GM19324 (cell line): ENCODE results near the gene SH3RF2.
"Not testable (repeated sequence)": the region's sequence is repeated elsewhere in the genome, so short reads cannot be mapped to it uniquely, and the experiment has no call there.

Experiments used
- ATAC-seq: cut with Tn5 transposase; IDR thresholded peaks from one replicate; pipeline ENCODE4 v1.9.1; 2021; ENCODE audit warnings: mild to moderate bottlenecking, moderate library complexity; ENCODE audit not compliant: unreplicated experiment, low FRiP score

Gene SH3RF2

DNA sequence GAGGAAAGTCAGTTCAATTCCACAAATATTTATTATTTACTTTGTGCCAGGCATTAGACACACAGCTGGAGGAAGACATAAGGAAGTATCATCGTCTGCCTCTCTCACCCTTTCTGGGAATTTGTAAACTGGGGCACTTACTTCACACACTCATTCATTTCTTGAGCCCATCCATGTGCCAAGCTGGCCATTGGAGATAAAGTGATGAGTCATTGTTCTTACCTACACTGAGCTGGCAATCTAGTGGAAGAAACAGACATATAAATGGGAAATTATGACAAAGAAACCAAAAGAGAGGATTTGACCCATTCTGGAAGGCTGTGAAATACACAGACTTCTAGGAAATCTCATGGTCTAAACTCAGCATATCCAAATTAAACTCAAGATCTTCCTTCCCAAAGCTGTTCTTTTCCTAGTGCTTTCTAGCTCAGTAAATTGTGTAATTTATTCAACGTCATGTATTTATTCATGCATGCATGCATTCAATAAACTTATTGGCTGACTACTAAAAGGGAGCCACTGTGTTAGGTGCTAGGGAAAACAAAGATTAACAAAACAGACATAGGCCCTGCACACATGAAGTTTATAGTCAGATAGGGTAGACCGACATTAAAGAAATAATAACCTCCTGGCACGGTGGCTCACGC is 65.3 kb downstream of the SH3RF2 start:
- no peak for ATAC-seq

DNA sequence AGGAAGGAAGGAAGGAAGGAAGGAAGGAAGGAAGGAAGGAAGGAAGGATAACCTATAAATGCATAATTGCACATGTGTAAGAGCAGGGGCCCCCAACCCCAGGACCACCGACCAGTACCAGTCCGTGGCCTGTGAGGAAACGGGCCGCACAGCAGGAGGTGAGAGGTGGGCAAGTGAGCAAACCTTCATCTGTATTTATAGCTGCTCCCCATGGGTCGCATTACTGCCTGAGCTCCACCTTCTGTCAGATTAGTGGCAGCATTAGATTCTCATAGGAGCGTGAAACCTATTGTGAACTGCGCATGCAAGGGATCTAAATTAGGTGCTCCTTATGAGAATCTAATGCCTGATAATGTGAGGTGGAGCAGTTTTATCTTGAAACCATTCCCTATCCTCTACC is 66.1 kb downstream of the SH3RF2 start:
- ATAC-seq = no peak

DNA sequence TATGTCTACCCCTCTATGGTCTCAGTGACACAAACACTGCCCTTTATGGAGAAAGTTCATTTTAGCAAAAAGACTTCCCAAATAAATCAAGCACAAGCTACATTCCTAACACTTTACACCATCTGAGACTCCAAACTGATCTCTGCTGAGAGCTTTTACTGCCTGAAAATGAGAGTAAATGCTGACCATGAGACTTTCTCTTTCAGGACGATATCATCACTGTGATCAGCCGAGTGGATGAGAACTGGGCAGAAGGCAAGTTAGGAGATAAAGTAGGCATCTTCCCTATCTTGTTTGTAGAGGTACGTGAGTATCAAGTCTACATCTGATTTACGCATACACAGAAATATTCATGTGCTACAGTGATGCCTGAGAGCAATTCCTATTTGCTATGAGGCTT is 67.5 kb downstream of the SH3RF2 start:
- ATAC-seq = no peak

DNA sequence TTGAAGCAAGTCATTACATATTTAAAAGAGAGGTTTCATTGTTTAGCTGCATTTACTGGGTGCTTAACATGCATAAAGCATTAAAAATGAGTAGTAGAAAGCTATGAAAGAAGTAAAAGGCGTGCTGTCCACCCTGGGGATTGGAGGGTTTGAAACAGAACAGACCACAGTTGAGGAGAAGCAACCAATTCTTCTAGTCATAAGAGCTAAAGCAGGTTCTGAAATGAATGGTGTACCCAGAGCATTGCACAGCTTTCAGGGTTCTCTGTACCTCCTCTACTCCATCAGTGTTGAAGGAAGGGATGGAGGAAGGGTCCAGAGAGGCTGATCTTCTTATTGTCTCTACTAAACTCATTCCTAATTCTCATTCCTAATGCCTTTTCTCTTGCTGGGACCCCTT is 68.9 kb downstream of the SH3RF2 start:
- ATAC-seq = no peak

DNA sequence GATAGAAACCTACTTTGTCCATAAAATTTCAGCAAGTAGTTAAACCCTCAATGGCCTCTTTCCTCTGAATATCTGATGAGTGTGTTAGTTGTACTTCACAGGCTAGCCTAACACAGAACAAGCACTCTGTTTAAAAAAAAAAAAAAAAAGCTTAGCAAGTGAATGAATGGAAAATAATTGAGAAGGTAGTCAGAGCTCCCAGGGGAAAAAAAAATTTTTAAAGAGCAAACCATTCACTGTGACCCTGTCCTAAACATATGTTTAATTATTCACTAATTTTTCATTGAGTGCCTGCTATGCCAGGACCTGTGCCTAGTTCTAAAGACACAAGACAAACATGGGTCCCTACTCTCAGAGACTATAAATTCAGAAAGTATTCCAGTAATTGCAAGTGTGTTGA is 69.3 kb downstream of the SH3RF2 start:
- no peak for ATAC-seq

DNA sequence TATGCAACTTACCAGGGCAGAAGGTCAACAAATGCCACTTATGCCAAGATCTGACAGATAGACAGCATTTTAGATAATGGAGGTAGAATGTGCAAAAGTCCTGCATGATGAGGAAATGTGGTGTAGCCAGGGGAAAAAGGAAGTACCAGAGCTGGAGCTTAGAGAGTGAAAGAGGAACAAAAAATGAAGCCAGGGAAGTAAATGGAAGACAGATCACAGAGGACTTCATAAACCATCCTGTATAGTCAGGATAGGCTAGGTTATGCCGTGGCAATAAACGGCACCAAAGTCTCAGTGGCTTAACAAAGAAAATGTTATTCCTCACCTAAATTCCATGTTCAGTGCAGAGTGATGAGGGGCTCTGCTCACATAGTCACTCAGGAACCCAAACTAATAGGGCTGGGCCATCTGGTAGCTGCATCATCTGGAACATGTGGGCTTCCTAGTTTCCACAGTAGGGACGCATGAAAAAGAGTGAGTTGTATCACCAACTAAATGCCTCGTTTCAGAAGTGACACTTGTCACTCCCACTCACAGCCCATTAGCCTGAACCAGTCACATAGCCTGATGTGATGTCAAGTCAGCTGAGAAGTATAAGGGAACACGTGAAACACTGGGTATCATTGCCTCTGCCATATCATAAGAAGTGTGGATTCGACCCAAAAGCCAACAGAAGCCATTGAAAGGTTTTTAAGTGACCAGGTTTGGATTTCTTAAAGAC is 70.3 kb downstream of the SH3RF2 start:
- ATAC-seq = no peak

DNA sequence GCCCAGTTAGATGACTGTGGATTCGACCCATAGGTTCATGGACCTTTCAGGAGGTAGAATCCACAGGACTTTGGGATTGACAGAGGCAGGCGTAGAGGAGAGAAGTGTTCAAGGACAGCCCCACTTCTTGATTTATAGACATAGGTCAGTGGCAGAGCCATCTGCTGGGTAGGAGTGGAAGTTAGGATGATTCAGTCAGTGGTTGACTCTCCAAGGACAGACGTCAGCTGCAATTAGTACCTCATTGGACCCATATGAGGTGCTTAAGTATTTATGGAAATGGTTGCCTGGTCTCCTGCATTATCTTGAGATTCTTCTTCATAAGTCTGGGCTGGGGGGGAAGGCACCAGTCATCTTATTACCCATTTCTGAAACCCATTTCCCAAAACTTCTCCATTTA is 70.9 kb downstream of the SH3RF2 start:
- ATAC-seq = no peak

DNA sequence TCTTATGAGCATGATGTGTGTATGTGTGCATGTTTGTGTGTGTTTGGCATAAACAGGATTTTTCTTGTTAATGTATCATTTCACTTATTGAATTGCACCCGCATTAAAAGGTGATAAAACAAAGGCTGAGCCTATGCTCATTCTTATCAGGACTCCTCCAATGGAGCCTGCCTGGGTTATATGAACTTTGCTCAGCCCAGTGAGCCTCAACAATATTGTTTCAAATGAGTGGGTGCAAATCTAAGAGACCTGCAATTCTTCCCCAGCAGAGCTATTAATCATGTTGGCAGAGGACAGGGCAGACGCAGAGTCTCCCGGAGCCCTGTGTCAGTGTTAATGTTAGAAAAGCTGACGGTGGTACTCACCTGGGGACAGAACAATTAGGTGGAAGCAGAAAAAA is 71.6 kb downstream of the SH3RF2 start:
- ATAC-seq = no peak

DNA sequence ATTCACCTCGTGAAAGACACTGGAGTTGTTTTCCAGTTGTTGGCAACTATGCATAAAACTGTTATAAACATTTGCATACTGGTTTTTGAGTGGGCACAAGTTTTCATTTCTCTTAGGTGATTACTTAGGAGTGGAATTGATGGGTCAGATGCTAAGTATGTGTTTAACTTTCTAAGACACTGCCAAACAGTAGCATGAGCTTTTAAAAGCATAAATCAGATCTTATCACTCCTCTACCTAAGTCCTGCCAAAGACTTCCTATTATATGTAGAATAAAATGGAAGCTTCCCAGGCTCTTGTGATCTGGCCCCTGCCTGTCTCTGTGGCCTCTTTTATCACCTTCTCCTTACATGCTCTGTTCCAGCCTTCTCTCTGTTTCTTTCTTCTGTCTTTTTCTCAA is 72.6 kb downstream of the SH3RF2 start:
- no peak for ATAC-seq

DNA sequence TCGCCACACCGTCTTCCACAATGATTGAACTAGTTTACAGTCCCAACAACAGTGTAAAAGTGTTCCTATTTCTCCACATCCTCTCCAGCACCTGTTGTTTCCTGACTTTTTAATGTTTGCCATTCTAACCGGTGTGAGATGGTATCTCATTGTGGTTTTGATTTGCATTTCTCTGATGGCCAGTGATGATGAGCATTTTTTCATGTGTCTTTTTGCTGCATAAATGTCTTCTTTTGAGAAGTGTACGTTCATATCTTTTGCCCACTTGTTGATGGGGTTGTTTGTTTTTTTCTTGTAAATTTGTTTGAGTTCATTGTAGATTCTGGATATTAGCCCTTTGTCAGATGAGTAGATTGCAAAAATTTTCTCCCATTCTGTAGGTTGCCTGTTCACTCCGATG is 74.1 kb downstream of the SH3RF2 start:
- not testable (repeated sequence) for ATAC-seq

DNA sequence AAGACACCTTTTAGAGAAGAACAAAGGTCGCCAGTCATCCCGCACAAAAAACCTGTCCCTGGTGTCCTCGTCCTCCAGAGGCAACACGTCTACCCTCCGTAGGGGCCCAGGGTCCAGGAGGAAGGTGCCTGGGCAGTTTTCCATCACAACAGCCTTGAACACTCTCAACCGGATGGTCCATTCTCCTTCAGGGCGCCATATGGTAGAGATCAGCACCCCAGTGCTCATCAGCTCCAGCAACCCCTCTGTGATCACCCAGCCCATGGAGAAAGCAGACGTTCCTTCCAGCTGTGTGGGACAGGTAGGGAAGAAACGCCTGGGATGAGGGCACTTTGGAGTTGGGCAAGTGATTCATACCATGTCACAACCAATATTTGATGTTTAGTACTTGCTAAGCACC is 77.4 kb downstream of the SH3RF2 start:
- no peak for ATAC-seq

DNA sequence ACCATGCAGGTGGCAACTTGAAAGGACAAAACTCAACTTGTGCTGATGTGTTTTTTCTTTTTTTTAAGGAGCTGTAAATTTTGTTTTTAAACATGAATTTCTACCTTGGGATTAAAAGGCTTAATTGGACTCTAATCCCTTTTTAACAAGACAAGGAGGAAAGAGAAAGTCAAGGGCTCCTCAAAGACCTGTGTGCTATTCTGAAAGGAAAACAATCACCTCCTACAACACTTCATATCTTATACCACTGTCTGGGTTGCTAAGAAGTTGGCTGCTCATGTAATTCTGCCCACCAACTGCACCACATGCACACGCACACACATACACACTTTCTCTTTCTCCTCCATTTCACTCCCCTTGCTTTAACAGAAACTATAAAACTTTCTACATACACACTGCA is 78.6 kb downstream of the SH3RF2 start:
- no peak for ATAC-seq

DNA sequence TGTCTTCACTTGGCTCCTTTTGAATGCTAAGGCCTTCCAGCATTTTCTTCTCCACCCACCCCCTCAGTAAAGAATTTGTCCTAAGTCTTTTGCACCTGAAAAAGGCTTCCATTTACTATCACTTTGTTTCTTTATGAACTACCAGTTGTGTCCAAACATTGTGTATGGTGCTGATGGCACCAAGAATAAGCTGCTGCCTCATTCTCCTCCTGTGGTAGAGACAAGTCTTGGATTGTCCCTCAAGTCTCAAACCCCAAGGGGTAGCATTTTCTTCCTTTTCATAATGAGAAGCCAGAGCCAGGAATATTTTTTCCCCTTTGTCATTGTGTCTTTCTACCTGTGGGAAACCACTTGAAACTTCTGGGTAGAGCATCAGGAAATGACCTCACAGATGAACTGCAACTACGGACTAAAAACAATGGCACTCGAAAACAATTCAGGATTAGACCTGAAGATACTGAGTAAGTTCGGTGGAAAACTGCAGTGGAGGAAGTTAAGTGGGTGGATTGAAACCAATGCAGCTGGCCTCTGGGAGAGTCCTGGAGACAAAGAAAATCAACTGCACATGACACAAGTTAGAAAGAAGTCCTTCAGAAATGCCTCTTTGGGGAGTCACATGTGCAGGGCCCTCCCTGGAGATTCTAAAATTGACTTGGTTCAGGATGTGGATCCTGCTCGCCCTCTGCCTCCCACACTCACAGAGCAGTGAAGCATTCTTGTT is 80.5 kb downstream of the SH3RF2 start:
- ATAC-seq = no peak

DNA sequence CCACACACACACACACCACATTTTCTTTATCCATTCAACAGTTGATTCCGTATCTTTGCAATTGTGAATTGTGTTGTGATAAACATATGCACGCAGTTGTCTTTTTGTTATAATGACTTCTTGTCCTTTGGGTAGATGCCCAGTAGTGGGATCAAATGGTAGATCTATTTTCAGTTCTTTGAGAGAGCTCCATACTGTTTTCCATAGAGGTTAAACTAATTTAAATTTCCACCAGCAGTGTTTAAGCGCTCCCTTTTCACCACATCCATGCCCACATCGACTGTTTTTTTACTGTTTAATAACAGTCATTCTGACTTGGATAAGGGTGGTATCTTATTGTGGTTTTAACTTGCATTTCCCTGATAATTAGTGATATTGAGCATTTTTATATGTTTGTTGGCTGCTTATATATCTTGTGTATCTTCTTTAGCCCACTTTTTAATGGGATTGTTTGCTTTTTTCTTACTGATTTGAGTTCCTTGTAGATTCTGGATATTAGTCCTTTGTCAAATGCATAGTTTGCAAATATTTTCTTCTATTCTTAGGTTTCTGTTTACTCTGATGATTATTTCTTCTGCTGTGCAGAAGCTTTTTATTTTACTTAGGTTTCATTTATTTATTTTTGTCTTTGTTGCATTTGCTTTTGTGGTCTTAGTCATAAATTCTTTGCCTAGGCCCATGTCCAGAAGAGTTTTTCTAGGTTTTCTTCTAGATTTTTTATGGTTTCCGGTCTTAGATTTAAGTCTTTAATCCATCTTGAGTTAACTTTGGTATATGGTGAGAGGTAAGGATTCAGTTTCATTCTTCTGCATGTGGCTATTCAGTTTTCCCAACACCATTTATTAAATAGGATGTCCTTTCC is 82.4 kb downstream of the SH3RF2 start:
- ATAC-seq = no peak

DNA sequence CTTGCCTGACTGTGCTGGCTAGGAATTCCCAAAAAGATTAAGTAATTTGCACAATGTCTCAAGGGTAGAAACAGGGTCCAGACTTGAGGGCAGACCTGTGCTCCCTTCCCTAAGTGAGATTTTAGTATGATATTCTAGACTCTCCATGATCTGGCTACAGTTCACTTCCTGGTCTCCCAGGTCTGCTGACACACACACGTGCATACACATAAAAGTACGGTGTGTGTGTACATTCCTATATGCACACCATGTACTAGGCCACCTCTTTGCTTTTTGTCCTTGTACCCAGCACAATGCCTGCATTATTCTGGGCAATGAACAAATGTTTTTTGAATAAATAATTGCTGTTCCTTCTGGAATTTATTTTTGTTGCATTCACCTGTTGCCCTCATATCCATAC is 83.7 kb downstream of the SH3RF2 start:
- ATAC-seq = no peak

DNA sequence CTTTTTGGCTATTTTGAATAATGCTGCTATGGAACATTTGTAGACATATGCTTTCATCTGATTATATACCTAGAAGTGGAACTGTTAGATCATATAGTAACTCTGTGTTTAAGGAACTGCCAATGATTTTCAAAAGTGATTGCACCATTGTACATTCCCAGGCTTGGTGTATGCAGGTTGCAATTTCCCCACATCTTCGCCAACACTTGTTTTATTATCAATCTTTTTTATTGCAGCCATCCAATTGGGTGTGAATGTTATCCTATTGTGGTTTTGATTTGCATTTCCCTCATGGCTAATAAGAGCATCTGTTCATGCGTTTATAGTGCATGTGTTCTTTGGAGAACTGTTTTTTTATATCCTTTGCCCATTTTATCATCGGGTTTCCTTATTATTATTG is 87.7 kb downstream of the SH3RF2 start:
- ATAC-seq = no peak

DNA sequence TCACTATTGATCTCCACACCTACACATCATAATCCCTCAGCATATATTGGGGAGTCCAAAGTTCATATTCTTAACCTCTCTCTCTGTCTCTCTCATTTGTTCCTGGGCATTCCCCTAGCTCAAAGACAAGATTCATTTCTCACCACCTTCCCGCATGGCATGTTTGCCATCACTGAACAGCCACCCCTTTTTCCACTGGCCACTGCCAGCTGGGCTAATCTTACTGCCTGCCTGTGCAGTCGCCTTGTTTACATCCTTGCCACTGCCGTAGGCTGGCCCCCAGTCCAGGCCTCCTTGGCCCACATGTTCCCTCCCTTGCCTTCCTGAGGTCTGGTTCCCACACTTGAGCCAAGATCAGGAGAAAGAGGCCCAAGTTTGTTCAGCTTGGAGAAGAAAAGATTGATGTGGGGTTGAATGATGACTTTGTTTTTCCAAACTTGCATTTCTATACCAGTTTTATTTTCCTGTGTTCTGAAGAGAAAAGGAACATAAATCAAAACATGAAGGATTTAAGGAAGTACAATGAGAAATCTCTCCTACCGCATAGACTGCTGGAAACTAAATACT is 88.8 kb downstream of the SH3RF2 start:
- no peak for ATAC-seq

DNA sequence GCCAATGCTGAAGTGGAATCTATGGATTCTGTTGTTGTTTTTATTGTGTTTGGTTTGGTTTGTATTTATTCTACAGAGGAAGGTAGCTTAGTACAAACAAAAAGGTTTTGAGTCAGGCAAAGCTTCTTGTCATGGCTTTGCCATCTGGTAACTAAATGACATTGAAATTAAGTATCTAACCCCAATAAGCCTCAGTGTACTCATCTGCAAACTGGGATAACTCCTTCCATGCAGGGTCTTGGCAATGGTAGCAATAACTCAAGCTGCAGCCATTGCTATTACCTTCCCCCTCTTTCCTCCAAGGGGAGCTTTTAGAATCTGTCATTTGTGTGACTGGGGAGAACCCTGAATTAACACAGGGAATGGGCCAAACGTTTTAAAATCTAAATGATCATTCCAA is 89.3 kb downstream of the SH3RF2 start:
- no peak for ATAC-seq

DNA sequence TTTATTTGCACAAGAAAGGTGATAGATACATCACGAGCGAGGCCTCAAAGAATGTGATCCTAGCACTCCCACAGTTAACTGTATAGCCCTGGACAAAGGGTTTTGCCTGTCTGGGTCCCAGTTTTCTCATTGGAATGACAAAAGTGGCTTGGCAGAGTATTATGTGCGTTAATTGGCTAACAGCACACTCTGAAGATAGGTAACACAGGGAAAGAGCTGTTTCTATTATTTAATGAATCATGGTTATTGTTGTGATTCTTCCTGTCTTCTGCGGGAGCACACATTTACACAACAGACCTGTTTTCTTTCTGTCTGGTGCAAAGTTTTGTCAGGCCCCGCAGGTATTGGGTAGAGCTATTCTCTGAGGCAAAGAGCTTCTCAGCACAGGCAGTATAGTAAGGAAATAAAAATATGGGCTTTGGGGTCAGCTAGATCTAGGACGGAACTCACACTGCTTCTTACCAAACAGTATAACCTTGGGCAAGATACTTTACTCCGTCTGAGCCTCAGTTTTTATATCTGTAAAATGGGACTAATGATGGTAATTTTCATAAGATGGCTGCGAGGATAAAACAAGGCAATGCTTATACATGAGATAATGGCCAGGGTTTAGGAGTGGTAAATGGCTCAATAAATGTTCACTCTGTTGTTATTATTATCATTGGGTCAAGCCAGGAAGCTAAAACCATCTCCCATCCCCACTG is 90.1 kb downstream of the SH3RF2 start:
- no peak for ATAC-seq

DNA sequence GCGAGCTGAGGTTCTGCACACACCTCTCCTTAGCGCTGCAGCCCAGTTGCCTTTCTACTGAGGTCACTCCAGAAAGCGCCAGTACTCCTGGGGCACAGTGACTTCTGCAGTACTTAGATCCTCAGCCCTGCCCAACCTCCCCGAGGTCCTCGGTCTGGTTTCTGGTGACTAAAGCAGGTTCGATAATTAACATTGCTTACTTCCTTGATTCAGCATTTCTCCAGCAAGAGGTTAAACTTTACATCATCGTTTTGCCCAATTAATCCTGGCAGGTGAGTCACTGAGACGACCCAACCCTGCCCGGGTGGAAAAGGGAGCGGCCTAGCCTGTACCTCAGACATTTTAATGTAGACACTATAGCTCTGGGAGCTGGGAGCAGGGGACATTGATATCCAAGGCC is 91.4 kb downstream of the SH3RF2 start:
- no peak for ATAC-seq
